Small intestine (tissue), 7 donors: Measurements from ENCODE around the gene CNTN5. TPM values are rescaled to one million over a fixed set of nuclear protein-coding genes. Genes with fewer than 3 reads are reported as not detected.

Experiments
- DNase-seq, 2 donors: peaks; one replicate each; pipeline versions ENCODE4 v3.0.0 to v3.0.0-alpha.2; 2013
- FAIRE-seq: peaks from 2 replicates; lab custom pipeline; 2012; peaks lifted over from hg19 to GRCh38; lab: Jason Lieb, UNC
- H3K27ac ChIP-seq, 3 donors: one replicate each; pipeline ENCODE4 v1.5.1; 2013; ENCODE audit warnings: low read length in 2 of 3, mild to moderate bottlenecking in 2 of 3, control low read depth in 1 of 3, inconsistent platforms in 1 of 3, low read depth in 1 of 3, moderate library complexity in 1 of 3
- H3K27me3 ChIP-seq, 3 donors: one replicate each; pipeline ENCODE4 v1.6.1; 2013; ENCODE audit warnings: low read length in 3 of 3, inconsistent platforms in 1 of 3; ENCODE audit not compliant: control insufficient read depth in 3 of 3, insufficient read depth in 3 of 3
- H3K36me3 ChIP-seq, 3 donors: one replicate each; pipeline ENCODE4 v1.6.1; 2013; ENCODE audit warnings: low read length in 3 of 3, inconsistent platforms in 1 of 3, low read depth in 1 of 3, mild to moderate bottlenecking in 1 of 3, moderate library complexity in 1 of 3; ENCODE audit not compliant: control insufficient read depth in 3 of 3, insufficient read depth in 2 of 3
- H3K4me1 ChIP-seq, 3 donors: one replicate each; pipeline ENCODE4 v1.6.1; 2013; ENCODE audit warnings: low read length in 2 of 3, inconsistent platforms in 1 of 3, low read depth in 1 of 3, mild to moderate bottlenecking in 1 of 3, moderate library complexity in 1 of 3; ENCODE audit not compliant: control insufficient read depth in 3 of 3, insufficient read depth in 2 of 3
- H3K4me3 ChIP-seq, 3 donors: one replicate each; pipeline ENCODE4 v1.5.1; 2013; ENCODE audit warnings: low read length in 3 of 3, control low read depth in 1 of 3, inconsistent platforms in 1 of 3, low read depth in 1 of 3, mild to moderate bottlenecking in 1 of 3, moderate library complexity in 1 of 3
- H3K9me3 ChIP-seq, 2 donors: one replicate each; pipeline ENCODE4 v1.6.1; 2013; ENCODE audit warnings: low read depth in 1 of 2, low read length in 1 of 2; ENCODE audit not compliant: control insufficient read depth in 2 of 2, insufficient read depth in 1 of 2
- WGBS, 3 donors: extraction: QIAGEN DNeasy Blood & Tissue Kit; methylation state at CpG; one replicate each; pipeline ENCODE4 v1.1.7; 2013; 5-methylcytosine and 5-hydroxymethylcytosine counted together
- polyA plus RNA-seq, 4 donors: library from polyadenylated mRNA; stranded (reverse) in 3 of 4; unstranded in 1 of 4; fragments of 200-250 nt in 3 of 4; fragments of 120-200 nt in 1 of 4; gene quantifications; one replicate each; pipeline versions ENCODE4 v1.2.1 to v1.2.3, GENCODE V29; 2013
- donor health status: healthy with polysubstance abuse.
- donor health status: control.
- donor health status: control.
- donor health status: Bipolar disorder and iron deficiency.
- donor health status: healthy.

The CNTN5 gene
- polyA plus RNA-seq, 4 donors, result 0.04 to 0.09 TPM; not detected in 2

- Histone ChIP-seq H3K4me1 (no peaks in the 10 kb centered on the region), H3K9me3 (no peaks in the 10 kb centered on the region), H3K27ac (no peak overlapping the region), H3K4me3 (no peak overlapping the region), H3K27me3 (no peaks in the 10 kb centered on the region), H3K36me3 (no peaks in the 10 kb centered on the region)
- FAIRE-seq (no peak), DNase-seq (no peak)
- WGBS, 3 donors, result 64 to 71% (median 67%) methylated on average over 4 of the region's 4 CpGs
Observed at GRCh38 chr11:99391245-99391644, 370.5 kb downstream of the CNTN5 start.

DNA sequence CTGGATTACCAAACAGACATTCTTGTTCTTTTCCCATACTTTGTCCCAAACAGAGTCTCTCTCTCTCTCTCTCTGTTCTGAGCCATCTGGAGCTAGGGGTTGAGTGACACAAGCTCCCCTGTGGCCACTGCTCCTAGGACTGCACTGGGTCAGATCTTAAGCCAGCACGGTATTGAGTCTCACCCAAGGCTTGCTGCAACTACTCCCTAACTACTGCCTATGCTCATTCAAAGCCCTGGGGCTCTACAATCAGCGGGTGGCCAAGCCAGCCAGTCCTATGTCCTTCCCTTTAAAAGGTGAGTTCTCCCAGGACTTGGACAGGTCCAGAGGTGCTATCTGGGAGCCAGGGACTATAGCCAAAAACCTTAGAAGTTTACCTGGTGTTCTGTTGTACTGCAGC is 385.6 kb downstream of the CNTN5 start:
- H3K9me3 ChIP-seq, result no peaks in the 10 kb centered on the region
- FAIRE-seq, result no peak
- H3K27ac ChIP-seq, result no peak overlapping the region
- no peaks in the 10 kb centered on the region for H3K36me3 ChIP-seq
- no peak overlapping the region for H3K4me3 ChIP-seq
- H3K27me3 ChIP-seq, result no peaks in the 10 kb centered on the region
- H3K4me1 ChIP-seq, result no peaks in the 10 kb centered on the region
- DNase-seq, result no peak
- 61 to 81% (median 69%) methylated on average over 2 of the region's 2 CpGs for WGBS, 3 donors

- Histone ChIP-seq H3K4me1 (no peaks in the 10 kb centered on the region), H3K9me3 (no peaks in the 10 kb centered on the region), H3K27me3 (no peaks in the 10 kb centered on the region), H3K4me3 (no peak overlapping the region), H3K27ac (no peak overlapping the region), H3K36me3 (no peaks in the 10 kb centered on the region)
- 88 to 93% (median 92%) methylated on average over 3 of the region's 3 CpGs for WGBS, 3 donors
- FAIRE-seq (no peak), DNase-seq (no peak)
Observed at GRCh38 chr11:99410636-99411035, 389.9 kb downstream of the CNTN5 start.

- Histone ChIP-seq H3K36me3 (no peaks in the 10 kb centered on the region), H3K4me3 (no peak overlapping the region), H3K27me3 (no peaks in the 10 kb centered on the region), H3K9me3 (peaks cover under 1% of the 10 kb centered on the region in 2 donors), H3K4me1 (no peaks in the 10 kb centered on the region), H3K27ac (no peak overlapping the region)
- WGBS, 3 donors, result 26 to 39% (median 31%) methylated on average over 1 of the region's 1 CpG
- FAIRE-seq, result no peak
- DNase-seq, result no peak
Observed at GRCh38 chr11:99418927-99419720, 398.4 kb downstream of the CNTN5 start.

- peaks cover 2 to 9% of the 10 kb centered on the region in 2 donors for H3K9me3 ChIP-seq
- WGBS, 3 donors, result 63 to 75% (median 70%) methylated on average over 4 of the region's 4 CpGs
Observed at GRCh38 chr11:99419991-99420390, 399.2 kb downstream of the CNTN5 start.

GRCh38 chr11:99422581-99423427 is 402.1 kb downstream of the CNTN5 start:
- 24 to 33% (median 32%) methylated on average over 7 of the region's 7 CpGs for WGBS, 3 donors
- Histone ChIP-seq H3K36me3 (no peaks in the 10 kb centered on the region), H3K4me3 (no peak overlapping the region), H3K4me1 (no peaks in the 10 kb centered on the region), H3K27ac (no peak overlapping the region), H3K27me3 (no peaks in the 10 kb centered on the region), H3K9me3 (peaks cover 2 to 16% of the 10 kb centered on the region in 2 donors)
- FAIRE-seq, result no peak
- no peak for DNase-seq

More at GRCh38 chr11:99419991-99420390, 399.2 kb downstream of the CNTN5 start:
- no peak overlapping the region for H3K27ac ChIP-seq
- no peak for FAIRE-seq
- DNase-seq, result no peak
- no peaks in the 10 kb centered on the region for H3K4me1 ChIP-seq
- no peaks in the 10 kb centered on the region for H3K27me3 ChIP-seq
- no peak overlapping the region for H3K4me3 ChIP-seq
- H3K36me3 ChIP-seq, result no peaks in the 10 kb centered on the region

DNA sequence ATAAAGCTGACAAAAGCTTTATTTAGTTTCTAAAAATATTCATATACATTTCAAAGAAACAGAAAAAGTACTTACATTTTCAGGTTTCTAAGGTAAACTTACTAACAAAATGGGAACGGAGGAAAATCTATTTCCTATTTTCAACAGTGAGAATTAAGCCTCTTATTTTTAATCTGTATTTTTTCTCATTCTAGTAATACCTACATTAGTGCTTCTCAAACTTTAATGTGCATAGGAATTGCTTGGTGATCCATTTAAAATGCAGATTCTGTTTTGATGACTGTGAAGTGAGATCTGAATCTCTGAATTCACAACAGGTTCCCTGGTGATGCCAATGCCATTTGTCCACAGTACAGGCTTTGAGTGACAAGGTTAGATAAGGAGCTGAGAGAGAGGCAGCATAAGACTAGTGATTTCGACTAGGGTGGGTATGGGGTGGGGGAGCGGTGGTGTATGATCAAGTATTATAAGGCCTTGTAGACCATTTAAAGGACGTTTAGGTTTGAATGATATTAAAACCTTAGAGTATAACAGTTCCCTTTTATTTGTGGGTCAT is 402.8 kb downstream of the CNTN5 start:
- FAIRE-seq (no peak), DNase-seq (no peak)
- 32 to 35% (median 32%) methylated on average over 4 of the region's 4 CpGs for WGBS, 3 donors
- Histone ChIP-seq H3K27ac (no peak overlapping the region), H3K4me3 (no peak overlapping the region), H3K27me3 (no peaks in the 10 kb centered on the region), H3K4me1 (no peaks in the 10 kb centered on the region), H3K9me3 (peaks cover 2 to 16% of the 10 kb centered on the region in 2 donors), H3K36me3 (no peaks in the 10 kb centered on the region)

- FAIRE-seq (no peak), DNase-seq (no peak)
- Histone ChIP-seq H3K4me3 (no peak overlapping the region), H3K4me1 (no peaks in the 10 kb centered on the region), H3K36me3 (no peaks in the 10 kb centered on the region), H3K27me3 (no peaks in the 10 kb centered on the region), H3K27ac (no peak overlapping the region), H3K9me3 (peaks cover 2 to 16% of the 10 kb centered on the region in 2 donors)
- WGBS, 3 donors, result 85 to 90% (median 90%) methylated on average over 12 of the region's 12 CpGs
Observed at GRCh38 chr11:99424313-99425084, 403.8 kb downstream of the CNTN5 start.
